SK-N-SH treated with all-trans-retinoic acid at 6 μM for 48 hours (cell line): ENCODE results near the gene CAPG.

ENCODE experiments used
- BACH2 ChIP-seq: fragments of 250-450 bp; sonication (Bioruptor Pico); IDR thresholded peaks from 2 replicates; pipeline ENCODE4 v1.9.0; 2021; ENCODE audit warnings: mild to moderate bottlenecking, borderline replicate concordance
- CSDC2 ChIP-seq: fragments of 250-450 bp; sonication (Bioruptor Pico); IDR thresholded peaks from 2 replicates; pipeline ENCODE4 v1.5.0; 2020; ENCODE audit warnings: mild to moderate bottlenecking, moderate library complexity
- GLIS3 ChIP-seq: fragments of 250-450 bp; sonication (Bioruptor Pico); IDR thresholded peaks from 2 replicates; pipeline ENCODE4 v1.5.0; 2020; ENCODE audit warnings: mild to moderate bottlenecking, moderate library complexity
- OSR1 ChIP-seq: fragments of 250-450 bp; sonication (Bioruptor Pico); IDR thresholded peaks from 2 replicates; pipeline ENCODE4 v1.8.0; 2022; ENCODE audit warnings: moderate library complexity, mild to moderate bottlenecking, inconsistent platforms
- TSHZ2 ChIP-seq: fragments of 250-450 bp; sonication (Bioruptor Pico); IDR thresholded peaks from 2 replicates; pipeline ENCODE4 v1.5.0; 2020; ENCODE audit warnings: mild to moderate bottlenecking, moderate library complexity
- ZFP3 ChIP-seq: fragments of 250-450 bp; sonication (Bioruptor Pico); IDR thresholded peaks from 2 replicates; pipeline ENCODE4 v1.5.0; 2020; ENCODE audit warnings: mild to moderate bottlenecking, moderate library complexity
- ZFP30 ChIP-seq: fragments of 450-650 bp; formaldehyde crosslinking; IDR thresholded peaks from 2 replicates; pipeline ENCODE4 v1.5.0; 2022; ENCODE audit warnings: mild to moderate bottlenecking, moderate library complexity
- ZNF70 ChIP-seq: fragments of 450-650 bp; formaldehyde crosslinking; IDR thresholded peaks from 2 replicates; pipeline ENCODE4 v1.5.0; 2020; ENCODE audit warnings: mild to moderate bottlenecking, moderate library complexity
- TF ChIP-seq, protein P1 (sequence below): fragments of 250-450 bp; sonication (Bioruptor Pico); IDR thresholded peaks from 2 replicates; pipeline ENCODE4 v1.8.0; 2020; ENCODE audit warnings: mild to moderate bottlenecking, moderate library complexity, borderline replicate concordance

- TF ChIP-seq BACH2 (no peak), ZFP3 (CRISPR knock-in tag) (no peak), CSDC2 (CRISPR knock-in tag) (no peak), GLIS3 (CRISPR knock-in tag) (no peak), TSHZ2 (no peak), ZNF70 (CRISPR knock-in tag) (no peak), OSR1 (CRISPR knock-in tag) (no peak), ZFP30 (CRISPR knock-in tag) (no peak)
- TF ChIP-seq, protein P1, sequence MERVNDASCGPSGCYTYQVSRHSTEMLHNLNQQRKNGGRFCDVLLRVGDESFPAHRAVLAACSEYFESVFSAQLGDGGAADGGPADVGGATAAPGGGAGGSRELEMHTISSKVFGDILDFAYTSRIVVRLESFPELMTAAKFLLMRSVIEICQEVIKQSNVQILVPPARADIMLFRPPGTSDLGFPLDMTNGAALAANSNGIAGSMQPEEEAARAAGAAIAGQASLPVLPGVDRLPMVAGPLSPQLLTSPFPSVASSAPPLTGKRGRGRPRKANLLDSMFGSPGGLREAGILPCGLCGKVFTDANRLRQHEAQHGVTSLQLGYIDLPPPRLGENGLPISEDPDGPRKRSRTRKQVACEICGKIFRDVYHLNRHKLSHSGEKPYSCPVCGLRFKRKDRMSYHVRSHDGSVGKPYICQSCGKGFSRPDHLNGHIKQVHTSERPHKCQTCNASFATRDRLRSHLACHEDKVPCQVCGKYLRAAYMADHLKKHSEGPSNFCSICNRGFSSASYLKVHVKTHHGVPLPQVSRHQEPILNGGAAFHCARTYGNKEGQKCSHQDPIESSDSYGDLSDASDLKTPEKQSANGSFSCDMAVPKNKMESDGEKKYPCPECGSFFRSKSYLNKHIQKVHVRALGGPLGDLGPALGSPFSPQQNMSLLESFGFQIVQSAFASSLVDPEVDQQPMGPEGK (CRISPR knock-in tag): no peak
These were observed 9.4 kb downstream of the CAPG start for GRCh38 chr2:85400541-85401463.
